ENCODE data around the gene CORO1C. TPM values are rescaled to one million over a fixed set of nuclear protein-coding genes. Genes with fewer than 3 reads are reported as not detected.

CORO1C gene
- total and polyA plus RNA-seq, 9 of the 15 experiments (the other 6 are each of a cell fraction or from before 2014, with no cell fraction given), result 55.2 to 280 (median 150) TPM

DNA sequence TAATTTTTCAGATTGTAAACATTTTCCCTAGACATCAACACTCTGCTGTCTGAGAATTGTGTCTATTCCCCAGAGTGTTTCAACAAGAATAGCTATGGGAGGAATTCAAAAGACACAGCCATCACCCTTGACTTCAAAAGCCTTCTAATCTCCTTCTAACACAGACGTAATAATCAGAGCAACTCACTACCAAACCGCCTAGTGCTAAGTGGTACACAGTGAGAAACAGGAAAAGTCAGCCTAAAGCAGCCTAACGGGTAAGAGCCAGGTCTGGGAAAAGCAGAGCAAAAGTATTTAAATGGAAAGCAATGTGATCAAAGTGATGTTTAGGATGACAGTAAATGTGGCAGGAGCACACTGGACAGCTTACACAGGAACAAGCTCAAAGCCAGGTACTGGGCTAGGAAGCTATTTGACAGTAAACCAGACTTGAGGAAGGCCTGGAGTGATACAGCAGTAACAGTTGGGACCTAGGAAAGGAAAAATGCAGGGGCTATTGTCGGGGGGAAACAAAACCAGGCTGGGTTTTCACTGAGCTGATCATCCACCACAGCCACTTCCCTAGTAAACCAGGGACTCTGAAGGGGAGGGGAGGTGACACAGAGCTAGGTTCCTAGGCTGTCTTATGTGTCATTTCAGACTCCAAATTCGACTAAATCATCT is 29.4 kb downstream of the CORO1C start (continued):
- TF ChIP-seq, protein P1, sequence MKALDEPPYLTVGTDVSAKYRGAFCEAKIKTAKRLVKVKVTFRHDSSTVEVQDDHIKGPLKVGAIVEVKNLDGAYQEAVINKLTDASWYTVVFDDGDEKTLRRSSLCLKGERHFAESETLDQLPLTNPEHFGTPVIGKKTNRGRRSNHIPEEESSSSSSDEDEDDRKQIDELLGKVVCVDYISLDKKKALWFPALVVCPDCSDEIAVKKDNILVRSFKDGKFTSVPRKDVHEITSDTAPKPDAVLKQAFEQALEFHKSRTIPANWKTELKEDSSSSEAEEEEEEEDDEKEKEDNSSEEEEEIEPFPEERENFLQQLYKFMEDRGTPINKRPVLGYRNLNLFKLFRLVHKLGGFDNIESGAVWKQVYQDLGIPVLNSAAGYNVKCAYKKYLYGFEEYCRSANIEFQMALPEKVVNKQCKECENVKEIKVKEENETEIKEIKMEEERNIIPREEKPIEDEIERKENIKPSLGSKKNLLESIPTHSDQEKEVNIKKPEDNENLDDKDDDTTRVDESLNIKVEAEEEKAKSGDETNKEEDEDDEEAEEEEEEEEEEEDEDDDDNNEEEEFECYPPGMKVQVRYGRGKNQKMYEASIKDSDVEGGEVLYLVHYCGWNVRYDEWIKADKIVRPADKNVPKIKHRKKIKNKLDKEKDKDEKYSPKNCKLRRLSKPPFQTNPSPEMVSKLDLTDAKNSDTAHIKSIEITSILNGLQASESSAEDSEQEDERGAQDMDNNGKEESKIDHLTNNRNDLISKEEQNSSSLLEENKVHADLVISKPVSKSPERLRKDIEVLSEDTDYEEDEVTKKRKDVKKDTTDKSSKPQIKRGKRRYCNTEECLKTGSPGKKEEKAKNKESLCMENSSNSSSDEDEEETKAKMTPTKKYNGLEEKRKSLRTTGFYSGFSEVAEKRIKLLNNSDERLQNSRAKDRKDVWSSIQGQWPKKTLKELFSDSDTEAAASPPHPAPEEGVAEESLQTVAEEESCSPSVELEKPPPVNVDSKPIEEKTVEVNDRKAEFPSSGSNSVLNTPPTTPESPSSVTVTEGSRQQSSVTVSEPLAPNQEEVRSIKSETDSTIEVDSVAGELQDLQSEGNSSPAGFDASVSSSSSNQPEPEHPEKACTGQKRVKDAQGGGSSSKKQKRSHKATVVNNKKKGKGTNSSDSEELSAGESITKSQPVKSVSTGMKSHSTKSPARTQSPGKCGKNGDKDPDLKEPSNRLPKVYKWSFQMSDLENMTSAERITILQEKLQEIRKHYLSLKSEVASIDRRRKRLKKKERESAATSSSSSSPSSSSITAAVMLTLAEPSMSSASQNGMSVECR (CRISPR knock-in tag; IDR thresholded peaks at IDR 0.05), result no peak
- TF ChIP-seq CBFA2T2 (conservative IDR thresholded peaks at IDR 0.05), result peak; percentile 65
- TF ChIP-seq BACH1 (tag; IDR thresholded peaks at IDR 0.05), result no peak
- no peak for TF ChIP-seq HNRNPH1 (optimal IDR thresholded peaks at IDR 0.05; ENCODE audit: low read depth, low read length)
- no peak for TF ChIP-seq STAT5B (CRISPR knock-in tag; IDR thresholded peaks at IDR 0.05)
- TF ChIP-seq, protein P2, sequence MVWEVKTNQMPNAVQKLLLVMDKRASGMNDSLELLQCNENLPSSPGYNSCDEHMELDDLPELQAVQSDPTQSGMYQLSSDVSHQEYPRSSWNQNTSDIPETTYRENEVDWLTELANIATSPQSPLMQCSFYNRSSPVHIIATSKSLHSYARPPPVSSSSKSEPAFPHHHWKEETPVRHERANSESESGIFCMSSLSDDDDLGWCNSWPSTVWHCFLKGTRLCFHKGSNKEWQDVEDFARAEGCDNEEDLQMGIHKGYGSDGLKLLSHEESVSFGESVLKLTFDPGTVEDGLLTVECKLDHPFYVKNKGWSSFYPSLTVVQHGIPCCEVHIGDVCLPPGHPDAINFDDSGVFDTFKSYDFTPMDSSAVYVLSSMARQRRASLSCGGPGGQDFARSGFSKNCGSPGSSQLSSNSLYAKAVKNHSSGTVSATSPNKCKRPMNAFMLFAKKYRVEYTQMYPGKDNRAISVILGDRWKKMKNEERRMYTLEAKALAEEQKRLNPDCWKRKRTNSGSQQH (CRISPR knock-in tag; IDR thresholded peaks at IDR 0.05), result peak; percentile 78; the same call in 1 of the 2 replicates
- TF ChIP-seq, protein P3, sequence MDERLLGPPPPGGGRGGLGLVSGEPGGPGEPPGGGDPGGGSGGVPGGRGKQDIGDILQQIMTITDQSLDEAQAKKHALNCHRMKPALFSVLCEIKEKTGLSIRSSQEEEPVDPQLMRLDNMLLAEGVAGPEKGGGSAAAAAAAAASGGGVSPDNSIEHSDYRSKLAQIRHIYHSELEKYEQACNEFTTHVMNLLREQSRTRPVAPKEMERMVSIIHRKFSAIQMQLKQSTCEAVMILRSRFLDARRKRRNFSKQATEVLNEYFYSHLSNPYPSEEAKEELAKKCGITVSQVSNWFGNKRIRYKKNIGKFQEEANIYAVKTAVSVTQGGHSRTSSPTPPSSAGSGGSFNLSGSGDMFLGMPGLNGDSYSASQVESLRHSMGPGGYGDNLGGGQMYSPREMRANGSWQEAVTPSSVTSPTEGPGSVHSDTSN (CRISPR knock-in tag; IDR thresholded peaks at IDR 0.05; ENCODE audit: low read depth), result no peak
- TF ChIP-seq, protein P3 (tag; conservative IDR thresholded peaks at IDR 0.05; ENCODE audit: low read depth), result no peak
- 0 out of 2 replicates have a peak, but pooled peaks have one; percentile 26 for TF ChIP-seq STAT5A (IDR thresholded peaks at IDR 0.05; ENCODE audit: borderline replicate concordance, low read length)
- TF ChIP-seq POLR2AphosphoS5 (IDR thresholded peaks at IDR 0.05; ENCODE audit: control insufficient read depth, insufficient read depth, low read depth, low read length), result no peak
- TF ChIP-seq DACH1 (IDR thresholded peaks at IDR 0.05; ENCODE audit: partially characterized antibody), result no peak
- TF ChIP-seq ZNF699 (CRISPR knock-in tag; IDR thresholded peaks at IDR 0.05; ENCODE audit: insufficient replicate concordance), result no peak
- 0 out of 2 replicates have a peak, but pooled peaks have one; percentile 16 for TF ChIP-seq IFI16 (CRISPR knock-in tag; IDR thresholded peaks at IDR 0.05)
- TF ChIP-seq PML (IDR thresholded peaks at IDR 0.05; ENCODE audit: low read length), result peak; percentile 43; the same call in 1 of the 2 replicates
- TF ChIP-seq SLC30A9 (CRISPR knock-in tag; IDR thresholded peaks at IDR 0.05), result no peak
- TF ChIP-seq, protein P4, sequence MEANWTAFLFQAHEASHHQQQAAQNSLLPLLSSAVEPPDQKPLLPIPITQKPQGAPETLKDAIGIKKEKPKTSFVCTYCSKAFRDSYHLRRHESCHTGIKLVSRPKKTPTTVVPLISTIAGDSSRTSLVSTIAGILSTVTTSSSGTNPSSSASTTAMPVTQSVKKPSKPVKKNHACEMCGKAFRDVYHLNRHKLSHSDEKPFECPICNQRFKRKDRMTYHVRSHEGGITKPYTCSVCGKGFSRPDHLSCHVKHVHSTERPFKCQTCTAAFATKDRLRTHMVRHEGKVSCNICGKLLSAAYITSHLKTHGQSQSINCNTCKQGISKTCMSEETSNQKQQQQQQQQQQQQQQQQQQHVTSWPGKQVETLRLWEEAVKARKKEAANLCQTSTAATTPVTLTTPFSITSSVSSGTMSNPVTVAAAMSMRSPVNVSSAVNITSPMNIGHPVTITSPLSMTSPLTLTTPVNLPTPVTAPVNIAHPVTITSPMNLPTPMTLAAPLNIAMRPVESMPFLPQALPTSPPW (CRISPR knock-in tag; IDR thresholded peaks at IDR 0.05), result no peak
- TF ChIP-seq MEIS2 (IDR thresholded peaks at IDR 0.05; ENCODE audit: partially characterized antibody), result peak; percentile 25
- TF ChIP-seq, protein P5, sequence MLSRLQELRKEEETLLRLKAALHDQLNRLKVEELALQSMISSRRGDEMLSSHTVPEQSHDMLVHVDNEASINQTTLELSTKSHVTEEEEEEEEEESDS (CRISPR knock-in tag; IDR thresholded peaks at IDR 0.05), result no peak
